WTC11 (cell line): ENCODE data around the gene RAET1E.

Experiments used
- ATF2 ChIP-seq: sonication (generic); formaldehyde crosslinking; IDR thresholded peaks from 2 replicates; pipeline ENCODE4 v1.8.1; 2022; ENCODE audit warnings: low read depth, missing genetic modification reagents, borderline replicate concordance
- ATF6 ChIP-seq: sonication (generic); formaldehyde crosslinking; IDR thresholded peaks from 2 replicates; pipeline ENCODE4 v1.8.1; 2023; ENCODE audit warnings: mild to moderate bottlenecking, missing genetic modification reagents
- CREB1 ChIP-seq: sonication (generic); formaldehyde crosslinking; IDR thresholded peaks from 2 replicates; pipeline ENCODE4 v1.8.0; 2023; ENCODE audit warnings: mild to moderate bottlenecking, missing genetic modification reagents
- CTCF ChIP-seq: fragments of 200-600 bp; IDR thresholded peaks from 2 replicates; pipeline ENCODE4 v1.8.0; 2022; ENCODE audit warnings: antibody characterized with exemption
- HMGXB4 ChIP-seq: sonication (generic); formaldehyde crosslinking; IDR thresholded peaks from 2 replicates; pipeline ENCODE4 v1.8.1; 2023; ENCODE audit warnings: mild to moderate bottlenecking, moderate library complexity, missing genetic modification reagents
- KAT7 ChIP-seq: sonication (generic); formaldehyde crosslinking; IDR thresholded peaks from 2 replicates; pipeline ENCODE4 v1.8.1; 2023; ENCODE audit warnings: missing genetic modification reagents, mild to moderate bottlenecking, borderline replicate concordance
- MXD4 ChIP-seq: fragments of 250-450 bp; sonication (Bioruptor Pico); IDR thresholded peaks from 2 replicates; pipeline ENCODE4 v1.8.0; 2021; ENCODE audit warnings: mild to moderate bottlenecking, moderate library complexity, borderline replicate concordance
- NR2C2 ChIP-seq: sonication (generic); formaldehyde crosslinking; IDR thresholded peaks from 2 replicates; pipeline ENCODE4 v1.8.0; 2022; ENCODE audit warnings: mild to moderate bottlenecking, missing genetic modification reagents
- USF2 ChIP-seq: sonication (generic); formaldehyde crosslinking; IDR thresholded peaks from 2 replicates; pipeline ENCODE4 v1.8.1; 2023; ENCODE audit warnings: mild to moderate bottlenecking, missing genetic modification reagents, moderate library complexity
- ZNF138 ChIP-seq: sonication (generic); formaldehyde crosslinking; conservative IDR thresholded peaks from 2 replicates; pipeline ENCODE4 v1.8.1; 2022; ENCODE audit warnings: mild to moderate bottlenecking, moderate library complexity, missing genetic modification reagents
- ZNF263 ChIP-seq: sonication (generic); formaldehyde crosslinking; IDR thresholded peaks from 2 replicates; pipeline ENCODE4 v1.8.1; 2022; ENCODE audit warnings: low read depth, mild to moderate bottlenecking, moderate library complexity, missing genetic modification reagents
- ZNF512 ChIP-seq: sonication (generic); formaldehyde crosslinking; IDR thresholded peaks from 2 replicates; pipeline ENCODE4 v1.8.1; 2022; ENCODE audit warnings: missing genetic modification reagents, borderline replicate concordance

- TF ChIP-seq CTCF, result no peak
- TF ChIP-seq CREB1, result no peak
- no peak for TF ChIP-seq HMGXB4 (CRISPR knock-in tag)
- no peak for TF ChIP-seq ATF2 (CRISPR knock-in tag)
- TF ChIP-seq USF2 (CRISPR knock-in tag), result no peak
- no peak for TF ChIP-seq KAT7 (CRISPR knock-in tag)
- TF ChIP-seq ZNF512 (CRISPR knock-in tag), result no peak
- no peak for TF ChIP-seq MXD4
- no peak for TF ChIP-seq ZNF138 (CRISPR knock-in tag)
- no peak for TF ChIP-seq NR2C2 (CRISPR knock-in tag)
- no peak for TF ChIP-seq ZNF263
- no peak for TF ChIP-seq ATF6 (CRISPR knock-in tag)
Observed at GRCh38 chr6:149856256-149856994, 41.5 kb downstream of the RAET1E start.
